GM12878 (cell line): ENCODE data around the gene IFNGR2. TPM values are rescaled to one million over a fixed set of nuclear protein-coding genes. Genes with fewer than 3 reads are reported as not detected.

Source experiments
- ATAC-seq: fragments of 200-7000 bp; cut with Tn5 transposase; 3 replicates; pipeline ENCODE4 v1.9.1; 2020; ENCODE audit warnings: mild to moderate bottlenecking, moderate library complexity
- BruUV-seq: library from RNA; stranded (reverse); fragments of 400-500 nt; replicated peaks from 2 replicates; lab custom pipeline; 2021; lab: Mats Ljungman, UMichigan
- CTCF ChIA-PET: fragments of 300-600 bp; sonication (Branson Sonifier 250); formaldehyde crosslinking; extraction: SDS; loops from one replicate; lab custom pipeline; 2021; ENCODE audit warnings: inconsistent platforms; lab: Yijun Ruan, JAX
- POLR2A ChIA-PET: fragments of 350-600 bp; formaldehyde crosslinking; extraction: SDS; loops from one replicate; lab custom pipeline; 2021; ENCODE audit warnings: inconsistent platforms; lab: Charles Lee
- RAD21 ChIA-PET: fragments of 300-600 bp; sonication (Branson Sonifier 250); formaldehyde crosslinking; loops from one replicate; lab custom pipeline; 2023; ENCODE audit warnings: antibody characterized with exemption; ENCODE audit not compliant: unreplicated experiment; lab: Charles Lee
- SMC1A ChIA-PET: fragments of 300-600 bp; sonication (Branson Sonifier 250); formaldehyde crosslinking; loops from one replicate; lab custom pipeline; 2023; ENCODE audit not compliant: unreplicated experiment, uncharacterized antibody; lab: Charles Lee
- DNase-seq: peaks from one replicate; pipeline ENCODE4 v3.0.0-alpha.2; 2011; ENCODE audit warnings: low read depth, low spot score
- FAIRE-seq: peaks from 3 replicates; lab custom pipeline; 2011; peaks lifted over from hg19 to GRCh38; lab: Jason Lieb, UNC
- H2AFZ ChIP-seq: 2 replicates; pipeline ENCODE4 v1.6.0; 2011; ENCODE audit warnings: low read depth, low read length, control low read depth; ENCODE audit not compliant: control insufficient read depth
- H3K27ac ChIP-seq: 2 replicates; pipeline ENCODE4 v1.5.1; 2011; ENCODE audit warnings: control low read depth; ENCODE audit not compliant: control insufficient read depth, insufficient read depth
- H3K27me3 ChIP-seq, 2 experiments: replicated peaks in 1 of 2; 2 replicates each; pipeline versions ENCODE4 v1.6.0 to v1.6.1; 2011; ENCODE audit warnings: low read length in 1 of 2; ENCODE audit not compliant: control insufficient read depth in 2 of 2, insufficient read depth in 2 of 2
- H3K36me3 ChIP-seq, 2 experiments: 2 replicates each; pipeline ENCODE4 v1.5.1; 2011; ENCODE audit warnings: low read length in 1 of 2; ENCODE audit not compliant: control insufficient read depth in 2 of 2, insufficient read depth in 2 of 2
- H3K4me1 ChIP-seq: 2 replicates; pipeline ENCODE4 v1.6.1; 2011; ENCODE audit warnings: mild to moderate bottlenecking, low read length, moderate library complexity, mixed read lengths; ENCODE audit not compliant: control insufficient read depth, insufficient read depth
- H3K4me2 ChIP-seq: 2 replicates; pipeline ENCODE4 v1.6.0; 2011; ENCODE audit warnings: control low read depth; ENCODE audit not compliant: control insufficient read depth, insufficient read depth
- H3K4me3 ChIP-seq: fragments of 200-600 bp; sonication (generic); 2 replicates; pipeline ENCODE4 v1.5.1; 2016
- H3K79me2 ChIP-seq: 2 replicates; pipeline ENCODE4 v1.6.0; 2011; ENCODE audit warnings: low read length; ENCODE audit not compliant: control insufficient read depth, insufficient read depth
- H3K9ac ChIP-seq: 2 replicates; pipeline ENCODE4 v1.8.0; 2011; ENCODE audit warnings: low read length, control low read depth, mixed read lengths; ENCODE audit not compliant: control insufficient read depth, insufficient read depth
- H3K9me3 ChIP-seq: replicated peaks from 3 replicates; pipeline ENCODE4 v1.5.1; 2011; ENCODE audit warnings: mild to moderate bottlenecking, low read length; ENCODE audit not compliant: control insufficient read depth, insufficient read depth
- H4K20me1 ChIP-seq: 2 replicates; pipeline ENCODE4 v1.6.0; 2011; ENCODE audit not compliant: control insufficient read depth, insufficient read depth
- BMI1 ChIP-seq: fragments of 450-650 bp; IDR thresholded peaks from 2 replicates; pipeline ENCODE4 v1.6.1; 2016; ENCODE audit warnings: mild to moderate bottlenecking, moderate library complexity, borderline replicate concordance
- BRCA1 ChIP-seq: IDR thresholded peaks from 2 replicates; pipeline ENCODE4 v1.6.1; 2011; ENCODE audit warnings: low read depth, low read length, improper control_type of control experiment
- CBX5 ChIP-seq: sonication (generic); IDR thresholded peaks from 2 replicates; pipeline ENCODE4 v1.6.1; 2016; ENCODE audit warnings: low read depth, moderate library complexity, mild to moderate bottlenecking, inconsistent platforms
- GABPA ChIP-seq: IDR thresholded peaks from 2 replicates; pipeline ENCODE4 v1.6.1; 2014; ENCODE audit warnings: antibody characterized with exemption, low read depth, mild to moderate bottlenecking, inconsistent platforms
- GATAD2B ChIP-seq: fragments of 450-650 bp; conservative IDR thresholded peaks from 2 replicates; pipeline ENCODE4 v1.6.1; 2017; ENCODE audit warnings: low read depth, mild to moderate bottlenecking, moderate library complexity
- IKZF1 ChIP-seq: fragments of 450-650 bp; conservative IDR thresholded peaks from 2 replicates; pipeline ENCODE4 v1.6.1; 2017; ENCODE audit warnings: antibody characterized with exemption, mild to moderate bottlenecking
- MXI1 ChIP-seq: fragments of 150-350 bp; IDR thresholded peaks from 2 replicates; pipeline ENCODE4 v1.6.1; 2011; ENCODE audit warnings: low read depth, mild to moderate bottlenecking, inconsistent platforms, low read length, improper control_type of control experiment
- NBN ChIP-seq: fragments of 450-650 bp; IDR thresholded peaks from 2 replicates; pipeline ENCODE4 v1.6.1; 2016
- NFXL1 ChIP-seq: fragments of 450-650 bp; IDR thresholded peaks from 2 replicates; pipeline ENCODE4 v1.6.1; 2017; ENCODE audit warnings: antibody characterized with exemption, mild to moderate bottlenecking, borderline replicate concordance
- POLR2AphosphoS5 ChIP-seq: IDR thresholded peaks from 2 replicates; pipeline ENCODE4 v1.6.1; 2011; ENCODE audit warnings: mild to moderate bottlenecking, low read length, inconsistent platforms
- SP1 ChIP-seq: IDR thresholded peaks from one replicate; pipeline ENCODE4 v1.6.1; 2011; ENCODE audit warnings: low read depth, low read length
- TCF12 ChIP-seq: IDR thresholded peaks from 2 replicates; pipeline ENCODE4 v1.6.1; 2011; ENCODE audit warnings: low read depth, mild to moderate bottlenecking, low read length
- ZBTB4 ChIP-seq: fragments of 450-650 bp; formaldehyde crosslinking; IDR thresholded peaks from 2 replicates; pipeline ENCODE4 v1.4.0; 2022; ENCODE audit warnings: mild to moderate bottlenecking, moderate library complexity
- ZNF384 ChIP-seq: IDR thresholded peaks from 2 replicates; pipeline ENCODE4 v1.6.1; 2012; ENCODE audit warnings: low read depth, mild to moderate bottlenecking, low read length, improper control_type of control experiment, borderline replicate concordance
- ZNF622 ChIP-seq: fragments of 450-650 bp; IDR thresholded peaks from 2 replicates; pipeline ENCODE4 v1.6.1; 2017; ENCODE audit warnings: mild to moderate bottlenecking, inconsistent platforms
- ZZZ3 ChIP-seq: IDR thresholded peaks from 2 replicates; pipeline ENCODE4 v1.6.1; 2011; ENCODE audit warnings: low read depth; ENCODE audit not compliant: control insufficient read depth, insufficient read length
- WGBS: methylation state at CpG from one replicate; pipeline ENCODE4 v1.1.6; 2016; ENCODE audit warnings: low lambda C conversion rate; ENCODE audit not compliant: insufficient replicate concordance, insufficient coverage; ENCODE audit errors: missing lambda C conversion rate; 5-methylcytosine and 5-hydroxymethylcytosine counted together
- in situ Hi-C: fragments of 300-500 bp; cut with MboI; formaldehyde crosslinking; loops from 9 replicates; pipeline ENCODE4 v1.14.3; 2018; ENCODE audit warnings: mixed read lengths
- intact Hi-C: fragments of 100-400 bp; cut with micrococcal nuclease; formaldehyde crosslinking; loops from one replicate; pipeline ENCODE4 v1.14.2; 2022; ENCODE audit not compliant: unreplicated experiment
- polyA plus RNA-seq, 11 experiments: library from polyadenylated mRNA; depleted of rRNA in 4 of 11; unstranded in 6 of 11; stranded (reverse) in 5 of 11; fragments of >200 nt; fragmentation: Nextera tagmentation in 4 of 11; fragmentation: Illumina TruSeq in 1 of 11; extraction: Ambion mirVana in 4 of 11; extraction: Trizol in 1 of 11; gene quantifications; 1 replicate in 1 of 11; 2 replicates in 10 of 11; pipeline versions ENCODE4 v1.2.1 to v1.2.3, GENCODE V29; 2011 to 2016; ENCODE audit warnings: inconsistent platforms in 2 of 11, missing spikeins in 2 of 11, low read depth in 1 of 11
- total RNA-seq, 4 experiments: library from RNA; depleted of rRNA in 3 of 4; stranded (reverse); fragments of >200 nt in 3 of 4; fragmentation: Illumina TruSeq in 1 of 4; extraction: Trizol in 1 of 4; gene quantifications; 2 replicates each; pipeline versions ENCODE4 v1.2.1 to v1.2.3, GENCODE V29; 2013 to 2021
- TF ChIP-seq, protein P1 (sequence below): fragments of 450-650 bp; IDR thresholded peaks from 2 replicates; pipeline ENCODE4 v1.6.1; 2017; ENCODE audit warnings: mild to moderate bottlenecking, moderate library complexity

Gene IFNGR2
- total and polyA plus RNA-seq, 10 of the 15 experiments (the other 5 are each of a cell fraction or from before 2014, with no cell fraction given) = 23.6 to 98.8 (median 77.0) TPM

GRCh38 chr21:33434770-33435360 lies 31.7 kb downstream of the IFNGR2 start:
- CTCF ChIA-PET = interaction anchor here (0.6 to 2.6 kb wide), 18 partner anchors 8 to 238 kb away, joined by 3 to 19 read pairs (median 5); no protein-coding TSS in a partner anchor
- intact Hi-C loops (loop anchor here (1.0 to 2.0 kb wide), 3 partner anchors 7 to 52 kb away; no protein-coding TSS in a partner anchor), in situ Hi-C loops (no loop called here)
- Histone ChIP-seq H3K4me3 (no peak overlapping the region), H4K20me1 (no peaks in the 10 kb centered on the region), H3K27me3 (no peaks in the 10 kb centered on the region), H3K4me2 (peak overlapping the region; percentile 49), H3K9ac (peak overlapping the region; percentile 78), H3K79me2 (no peaks in the 10 kb centered on the region; the same call in 1 of the 2 replicates), H3K27ac (peak overlapping the region; percentile 92), H3K4me1 (peaks cover 41% of the 10 kb centered on the region), H3K36me3 (peaks cover 19 to 42% of the 10 kb centered on the region in 2 experiments), H2AFZ (no peak overlapping the region), H3K9me3 (no peaks in the 10 kb centered on the region)
- WGBS = 0% methylated on average over 5 of the region's 5 CpGs
- SMC1A ChIA-PET = interaction anchor here (0.6 to 6.8 kb wide), 24 partner anchors 10 to 238 kb away, joined by 3 to 43 read pairs (median 6); partner anchors contain the start of genes IFNAR1, IFNGR2 and IL10RB
- ATAC-seq (peak; percentile 89), DNase-seq (peak; percentile 99), FAIRE-seq (peak; percentile 95)
- POLR2A ChIA-PET = interaction anchor here (0.6 to 2.3 kb wide), 14 partner anchors 7 to 232 kb away, joined by 3 to 23 read pairs (median 6); partner anchors contain the start of genes IFNAR1 and IL10RB
- TSS peak; percentile 35 for BruUV-seq
- RAD21 ChIA-PET = interaction anchor here (0.6 to 5.2 kb wide), 20 partner anchors 8 to 753 kb away, joined by 3 to 69 read pairs (median 6); partner anchors contain the start of genes IFNAR1, IL10RB and TMEM50B
- TF ChIP-seq CBX5 (no peak), IKZF1 (peak; percentile 87), SP1 (no peak), GABPA (no peak), NBN (0 out of 2 replicates have a peak, but pooled peaks have one; percentile 64), BMI1 (no peak; the same call in 1 of the 2 replicates), GATAD2B (peak; percentile 94), ZZZ3 (no peak), POLR2AphosphoS5 (0 out of 2 replicates have a peak, but pooled peaks have one; percentile 43), ZNF384 (no peak), MXI1 (peak; percentile 68), ZBTB4 (CRISPR knock-in tag) (no peak), NFXL1 (no peak), BRCA1 (no peak), ZNF622 (no peak), TCF12 (peak; percentile 73)
- TF ChIP-seq, protein P1, sequence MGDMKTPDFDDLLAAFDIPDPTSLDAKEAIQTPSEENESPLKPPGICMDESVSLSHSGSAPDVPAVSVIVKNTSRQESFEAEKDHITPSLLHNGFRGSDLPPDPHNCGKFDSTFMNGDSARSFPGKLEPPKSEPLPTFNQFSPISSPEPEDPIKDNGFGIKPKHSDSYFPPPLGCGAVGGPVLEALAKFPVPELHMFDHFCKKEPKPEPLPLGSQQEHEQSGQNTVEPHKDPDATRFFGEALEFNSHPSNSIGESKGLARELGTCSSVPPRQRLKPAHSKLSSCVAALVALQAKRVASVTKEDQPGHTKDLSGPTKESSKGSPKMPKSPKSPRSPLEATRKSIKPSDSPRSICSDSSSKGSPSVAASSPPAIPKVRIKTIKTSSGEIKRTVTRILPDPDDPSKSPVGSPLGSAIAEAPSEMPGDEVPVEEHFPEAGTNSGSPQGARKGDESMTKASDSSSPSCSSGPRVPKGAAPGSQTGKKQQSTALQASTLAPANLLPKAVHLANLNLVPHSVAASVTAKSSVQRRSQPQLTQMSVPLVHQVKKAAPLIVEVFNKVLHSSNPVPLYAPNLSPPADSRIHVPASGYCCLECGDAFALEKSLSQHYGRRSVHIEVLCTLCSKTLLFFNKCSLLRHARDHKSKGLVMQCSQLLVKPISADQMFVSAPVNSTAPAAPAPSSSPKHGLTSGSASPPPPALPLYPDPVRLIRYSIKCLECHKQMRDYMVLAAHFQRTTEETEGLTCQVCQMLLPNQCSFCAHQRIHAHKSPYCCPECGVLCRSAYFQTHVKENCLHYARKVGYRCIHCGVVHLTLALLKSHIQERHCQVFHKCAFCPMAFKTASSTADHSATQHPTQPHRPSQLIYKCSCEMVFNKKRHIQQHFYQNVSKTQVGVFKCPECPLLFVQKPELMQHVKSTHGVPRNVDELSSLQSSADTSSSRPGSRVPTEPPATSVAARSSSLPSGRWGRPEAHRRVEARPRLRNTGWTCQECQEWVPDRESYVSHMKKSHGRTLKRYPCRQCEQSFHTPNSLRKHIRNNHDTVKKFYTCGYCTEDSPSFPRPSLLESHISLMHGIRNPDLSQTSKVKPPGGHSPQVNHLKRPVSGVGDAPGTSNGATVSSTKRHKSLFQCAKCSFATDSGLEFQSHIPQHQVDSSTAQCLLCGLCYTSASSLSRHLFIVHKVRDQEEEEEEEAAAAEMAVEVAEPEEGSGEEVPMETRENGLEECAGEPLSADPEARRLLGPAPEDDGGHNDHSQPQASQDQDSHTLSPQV = peak; percentile 82; the same call in 1 of the 2 replicates
